HG03196 (cell line): Measurements from ENCODE around the gene CCDC195.
"Not testable (repeated sequence)": the region's sequence is repeated elsewhere in the genome, so short reads cannot be mapped to it uniquely, and the experiment has no call there.

Experiments
- ATAC-seq: cut with Tn5 transposase; IDR thresholded peaks from one replicate; pipeline ENCODE4 v1.9.1; 2021; ENCODE audit not compliant: unreplicated experiment

CCDC195 gene

DNA sequence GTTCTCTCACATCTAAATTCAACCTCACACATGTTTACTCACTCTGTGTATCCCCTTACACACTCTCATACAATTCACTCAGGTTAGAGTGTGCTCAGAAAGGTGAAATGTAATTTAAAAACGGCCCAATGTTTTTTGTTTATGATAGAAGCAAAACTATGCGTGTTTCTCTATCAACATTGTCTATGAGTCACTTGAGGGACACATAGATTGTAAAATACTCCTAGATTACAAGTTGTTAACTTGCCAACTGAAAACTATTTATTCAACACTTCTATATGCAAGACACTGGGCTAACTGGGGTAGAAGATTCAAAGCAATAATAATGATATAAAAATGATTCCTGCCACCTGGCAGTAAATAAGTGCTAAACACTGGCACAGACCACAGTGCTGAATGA is 24.6 kb downstream of the CCDC195 start:
- no peak for ATAC-seq

DNA sequence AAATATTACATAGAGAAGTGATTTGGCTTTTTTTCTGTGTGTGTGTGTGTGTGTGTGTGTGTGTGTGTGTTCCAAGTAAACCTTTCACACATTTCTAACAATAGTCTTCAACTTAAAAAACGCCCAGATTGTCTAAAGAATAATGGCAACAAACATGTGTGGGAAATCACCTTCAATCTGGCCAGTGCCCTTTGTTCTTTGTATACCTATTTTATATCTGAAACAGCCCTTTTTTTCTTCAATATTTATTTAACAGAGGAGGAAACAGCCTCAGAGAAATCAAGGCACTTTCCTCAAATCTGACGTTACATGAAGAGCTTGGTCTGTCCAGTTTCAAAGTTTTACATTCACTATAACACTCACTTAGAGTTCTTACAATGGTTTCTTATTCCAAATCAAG is 25.3 kb downstream of the CCDC195 start:
- no peak for ATAC-seq

DNA sequence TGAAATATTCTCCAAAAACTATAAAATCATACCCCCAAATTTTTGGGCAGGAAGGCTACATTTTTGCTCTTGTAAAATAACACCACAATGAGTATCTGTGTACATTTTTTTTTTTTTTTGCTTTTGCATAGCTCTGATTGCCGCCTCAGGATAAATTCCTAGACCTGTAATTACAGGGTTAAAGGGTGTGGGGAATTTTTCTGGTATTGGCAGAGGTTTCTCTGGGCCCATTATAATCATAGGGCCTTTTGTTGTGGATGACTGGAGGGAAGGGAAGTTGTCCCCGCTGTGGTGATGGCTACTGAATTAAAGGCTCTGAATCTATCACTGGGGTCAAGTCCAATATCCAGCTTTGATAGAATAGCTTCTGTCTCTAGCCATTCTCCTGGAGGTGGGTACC is 26.6 kb downstream of the CCDC195 start:
- no peak for ATAC-seq

DNA sequence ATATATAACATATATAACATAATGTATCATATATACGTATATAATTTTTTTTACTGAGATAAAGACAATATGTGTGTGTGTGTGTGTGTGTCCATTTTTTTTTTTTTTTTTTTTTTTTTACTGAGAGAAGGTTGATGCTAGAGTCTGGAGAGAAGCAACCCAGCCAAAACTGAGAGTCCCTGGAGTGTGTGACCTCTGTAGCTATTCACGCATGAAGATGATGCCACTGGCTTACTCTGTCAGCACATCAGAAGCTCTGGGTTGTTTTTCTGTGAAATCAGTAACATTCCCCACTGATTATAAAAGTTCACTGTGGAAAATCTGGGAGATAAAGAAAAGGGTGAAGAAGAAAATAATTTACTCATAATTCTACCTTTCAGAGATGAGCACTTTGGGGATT is 27.2 kb downstream of the CCDC195 start:
- no peak for ATAC-seq

DNA sequence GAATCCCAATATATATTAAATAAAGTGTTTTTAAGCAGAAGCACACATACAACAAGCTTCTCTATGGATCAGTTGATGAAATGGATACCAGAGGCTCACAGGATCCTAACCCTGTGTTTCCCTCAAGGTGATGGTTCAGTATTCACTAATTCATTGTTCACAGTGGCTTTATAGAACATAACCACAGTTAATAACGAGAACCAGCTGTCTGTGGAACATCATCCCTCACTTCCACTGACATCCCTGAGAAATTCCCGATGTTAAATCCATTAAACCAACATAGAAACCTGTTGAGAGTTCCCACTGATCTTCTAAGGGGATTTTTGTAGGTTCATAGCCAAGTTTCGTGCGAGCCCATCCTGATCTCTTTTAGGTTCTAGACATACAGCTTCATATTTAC is 29.0 kb downstream of the CCDC195 start:
- no peak for ATAC-seq

DNA sequence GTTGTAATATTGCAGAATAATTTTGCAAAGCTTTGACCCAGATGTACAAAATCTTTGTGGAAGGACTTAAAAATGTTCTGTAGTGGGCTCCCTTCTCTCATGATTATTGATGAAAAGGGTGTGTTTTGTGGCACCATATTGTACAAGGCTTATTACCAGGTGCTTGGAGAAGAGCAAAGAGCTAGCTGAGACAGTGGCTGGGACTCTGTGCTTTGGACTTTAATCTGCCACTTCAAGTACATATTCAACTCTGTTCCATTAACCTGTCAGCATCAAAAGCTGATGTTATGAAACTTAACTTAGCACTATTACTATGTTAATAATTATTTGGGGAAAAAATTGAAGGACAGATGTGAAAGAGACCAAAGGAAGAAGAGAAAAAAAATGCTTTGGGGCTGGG is 31.0 kb downstream of the CCDC195 start:
- no peak for ATAC-seq

DNA sequence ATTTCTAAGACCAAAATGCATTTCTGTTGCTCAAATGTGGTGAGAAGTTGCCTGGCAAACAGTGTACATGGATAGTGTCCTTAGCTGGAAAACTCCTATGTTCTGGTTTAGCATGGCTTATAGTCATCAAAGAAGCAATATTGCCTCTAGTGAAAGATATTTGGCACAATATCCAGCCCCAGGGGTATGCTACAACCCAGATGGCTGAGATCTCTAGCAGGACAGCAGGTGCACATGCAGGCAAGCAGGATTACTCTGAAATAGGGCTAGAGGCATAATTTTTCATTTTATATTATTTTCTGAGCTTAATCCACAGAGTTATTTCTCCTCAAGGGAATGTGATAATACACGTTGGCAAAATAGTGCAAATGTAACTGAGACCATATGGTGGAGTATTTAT is 34.0 kb downstream of the CCDC195 start:
- no peak for ATAC-seq

DNA sequence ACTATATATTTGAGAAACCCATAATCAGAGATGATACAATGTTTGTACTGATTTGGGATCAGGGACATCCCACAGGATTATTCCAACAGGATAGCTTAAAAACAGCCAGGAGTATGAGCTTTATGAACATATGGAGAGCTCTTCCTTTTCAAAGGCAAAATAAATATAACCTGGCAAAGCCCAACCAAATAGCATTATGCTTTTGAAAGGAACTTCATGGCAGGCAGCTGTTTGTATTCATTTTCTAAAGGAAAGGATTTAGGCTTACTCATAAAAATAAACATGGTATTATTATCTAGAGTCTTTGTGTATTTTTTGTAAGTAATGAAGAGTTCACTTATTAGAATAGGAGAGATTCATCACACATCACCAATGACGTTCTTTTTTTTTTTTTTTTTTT is 44.4 kb downstream of the CCDC195 start:
- ATAC-seq = no peak

DNA sequence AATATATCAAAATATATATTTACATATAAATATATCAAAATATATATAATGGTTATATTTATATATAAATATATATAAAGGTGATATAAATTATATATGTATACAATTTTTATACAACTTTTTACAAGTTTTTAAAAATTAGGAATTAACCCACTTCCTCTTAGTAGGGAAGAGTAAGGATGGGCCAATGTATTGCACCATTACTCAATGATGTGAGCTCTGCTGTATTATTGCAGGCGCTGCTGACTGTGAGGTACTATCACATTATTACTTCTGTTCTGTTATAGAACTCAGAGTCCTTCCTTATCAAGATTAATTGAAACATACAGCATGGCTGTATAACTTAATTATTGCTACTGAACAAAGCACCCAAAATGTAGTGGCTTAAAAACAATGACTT is 46.0 kb downstream of the CCDC195 start:
- ATAC-seq = no peak

DNA sequence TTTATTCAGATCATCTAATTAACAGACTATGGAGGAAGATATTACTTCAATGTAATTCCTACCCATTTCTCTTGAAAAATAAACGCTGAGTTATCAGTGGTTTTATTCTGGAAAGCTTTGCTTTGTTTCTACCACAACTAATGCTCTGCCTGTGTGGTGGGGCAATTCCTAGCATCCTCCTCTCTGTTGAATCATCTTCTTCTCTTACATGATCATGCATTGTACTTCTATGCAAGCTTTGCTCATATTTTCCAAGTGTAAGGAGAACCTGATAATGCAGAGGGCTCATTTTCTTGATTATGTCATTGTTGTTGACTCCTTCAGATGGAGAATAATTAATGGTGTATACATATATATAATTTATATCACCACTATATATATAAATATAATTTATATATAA is 46.7 kb downstream of the CCDC195 start:
- no peak for ATAC-seq

DNA sequence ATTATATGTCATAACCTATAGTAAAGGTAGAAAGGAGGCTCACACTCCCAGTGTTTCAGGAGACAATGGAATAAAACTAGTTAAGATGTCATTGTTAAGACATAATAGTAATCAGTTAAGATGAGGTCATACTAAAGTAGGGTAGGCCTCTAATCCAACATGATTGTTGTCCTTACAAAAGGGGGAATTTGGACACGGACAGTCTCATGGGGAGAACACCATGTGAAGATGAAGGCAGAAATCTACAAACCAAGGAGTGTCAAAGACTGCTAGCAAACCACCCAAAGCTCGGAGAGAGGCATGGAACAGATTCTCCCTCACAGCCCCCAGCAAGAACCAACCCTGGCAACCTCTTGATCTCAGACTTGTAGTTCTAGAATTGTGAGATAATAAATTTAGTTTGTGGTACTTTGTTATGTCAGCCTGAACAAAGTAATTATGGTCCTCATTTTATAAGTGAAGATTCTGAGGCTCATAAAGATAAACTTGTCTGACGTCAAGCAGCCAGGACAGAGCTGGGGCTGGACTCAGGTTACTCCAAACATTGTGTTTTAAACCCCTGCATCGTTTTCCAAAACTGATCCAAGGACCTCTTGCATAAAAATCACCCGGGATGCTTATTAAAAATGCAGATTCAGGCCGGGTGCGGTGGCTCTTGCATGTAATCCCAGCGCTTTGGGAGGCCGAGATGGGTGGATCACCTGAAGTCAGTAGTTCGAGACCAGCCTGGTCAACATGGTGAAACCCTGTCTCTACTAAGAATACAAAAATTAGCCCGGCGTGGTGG is 47.8 kb downstream of the CCDC195 start:
- no peak for ATAC-seq

DNA sequence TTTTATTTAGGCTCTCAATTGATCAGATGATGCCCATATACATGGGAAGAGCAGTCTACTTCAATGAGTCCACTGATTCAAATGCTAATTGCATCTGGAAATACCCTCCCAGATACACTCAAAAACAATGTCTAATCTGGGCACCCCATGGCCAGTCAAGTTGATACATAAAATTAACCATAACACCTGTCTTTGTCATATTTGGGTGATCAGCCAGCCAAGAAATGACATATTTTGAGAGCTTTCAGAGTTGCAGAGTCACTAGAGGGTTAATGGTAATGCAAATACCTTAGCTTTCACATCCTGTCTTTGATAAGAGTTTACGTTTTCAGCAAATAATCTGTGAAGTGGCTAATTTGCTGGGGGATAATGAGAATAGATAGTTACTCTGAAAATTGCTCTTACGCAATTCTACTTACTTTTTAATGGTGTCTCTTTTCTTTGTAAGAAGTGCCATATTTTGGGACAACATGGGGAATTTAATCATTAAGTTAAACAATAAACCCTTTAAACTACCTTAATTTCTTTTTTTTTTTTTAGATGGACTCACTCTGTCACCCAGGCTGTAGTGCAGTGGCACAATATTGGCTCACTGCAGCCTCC is 49.1 kb downstream of the CCDC195 start:
- peak; percentile 99 for ATAC-seq

DNA sequence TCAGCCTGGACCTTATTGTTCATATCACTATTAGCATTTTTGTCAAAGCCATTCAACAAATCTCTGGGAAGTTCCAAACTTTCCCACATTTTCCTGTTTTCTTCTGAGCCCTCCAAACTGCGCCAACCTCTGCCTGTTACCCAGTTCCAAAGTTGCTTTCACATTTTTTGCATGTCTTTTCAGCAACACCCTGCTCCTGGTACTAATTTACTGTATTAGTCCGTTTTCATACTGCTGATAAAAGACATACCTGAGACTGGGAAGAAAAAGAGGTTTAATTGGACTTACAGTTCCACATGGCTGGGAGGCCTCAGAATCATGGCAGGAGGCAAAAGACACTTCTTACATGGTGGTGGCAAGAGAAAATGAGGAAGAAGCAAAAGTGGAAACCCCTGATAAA is 52.8 kb downstream of the CCDC195 start:
- ATAC-seq = not testable (repeated sequence)

DNA sequence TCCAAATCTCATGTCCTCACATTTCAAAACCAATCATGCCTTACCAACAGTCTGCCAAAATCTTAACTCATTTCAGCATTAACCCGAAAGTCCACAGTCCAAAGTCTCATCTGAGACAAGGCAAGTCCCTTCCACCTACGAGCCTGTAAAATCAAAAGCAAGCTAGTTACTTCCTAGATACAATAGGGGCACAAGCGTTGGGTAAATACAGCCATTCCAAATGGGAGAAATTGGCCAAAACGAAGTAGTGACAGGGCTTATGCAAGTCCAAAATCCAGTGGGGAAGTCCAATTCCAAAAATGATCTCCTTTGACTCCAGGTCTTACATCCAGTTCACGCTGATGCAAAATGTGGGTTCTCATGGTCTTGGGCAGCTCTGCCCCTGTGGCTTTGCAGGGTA is 54.5 kb downstream of the CCDC195 start:
- not testable (repeated sequence) for ATAC-seq

DNA sequence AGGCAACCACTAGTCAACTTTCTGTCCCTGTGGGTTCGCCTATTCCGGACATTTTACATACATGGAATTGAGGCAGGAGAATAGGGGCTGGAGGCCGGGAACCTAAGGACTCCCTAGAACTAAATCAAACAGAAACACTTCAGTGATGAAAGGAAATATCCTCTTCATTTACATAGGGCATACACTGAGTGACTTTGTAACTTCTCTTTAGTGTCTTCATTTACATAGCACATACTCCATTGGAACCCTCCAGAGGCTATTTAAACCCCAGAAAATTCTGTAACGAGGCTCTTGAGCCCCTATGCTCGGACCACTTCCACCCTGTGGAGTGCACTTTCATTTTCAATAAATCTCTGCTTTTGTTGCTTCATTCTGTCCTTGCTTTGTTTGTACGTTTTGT is 56.5 kb downstream of the CCDC195 start:
- ATAC-seq = no peak

DNA sequence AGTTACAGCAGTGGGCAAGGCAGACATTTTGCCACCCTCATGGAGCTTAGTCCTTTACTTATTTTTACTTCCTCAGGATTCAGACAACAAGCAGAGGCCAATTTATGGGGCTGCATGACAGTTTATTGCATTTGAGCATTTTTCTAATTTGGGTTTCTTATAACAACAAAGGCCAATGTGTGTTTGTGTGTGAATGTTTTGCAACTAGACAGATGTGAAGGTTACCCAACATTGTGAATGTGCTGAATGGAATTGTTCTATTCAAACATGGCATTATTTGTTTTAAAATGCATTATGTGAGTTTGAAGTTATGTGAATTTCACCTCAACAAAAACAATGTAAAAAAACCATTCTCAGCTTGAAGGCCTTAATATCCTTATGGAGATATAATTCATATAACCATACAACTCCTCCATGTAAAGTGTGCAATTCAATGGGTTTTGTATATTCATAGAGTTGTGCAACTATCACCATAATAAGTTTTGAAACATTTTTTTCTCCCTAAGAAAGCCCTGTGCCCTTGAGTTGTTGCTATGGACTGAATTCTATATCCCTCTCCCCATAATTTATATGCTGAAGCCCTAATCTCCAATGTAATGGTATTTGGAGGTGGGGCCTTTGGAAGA is 57.3 kb downstream of the CCDC195 start:
- ATAC-seq = no peak

DNA sequence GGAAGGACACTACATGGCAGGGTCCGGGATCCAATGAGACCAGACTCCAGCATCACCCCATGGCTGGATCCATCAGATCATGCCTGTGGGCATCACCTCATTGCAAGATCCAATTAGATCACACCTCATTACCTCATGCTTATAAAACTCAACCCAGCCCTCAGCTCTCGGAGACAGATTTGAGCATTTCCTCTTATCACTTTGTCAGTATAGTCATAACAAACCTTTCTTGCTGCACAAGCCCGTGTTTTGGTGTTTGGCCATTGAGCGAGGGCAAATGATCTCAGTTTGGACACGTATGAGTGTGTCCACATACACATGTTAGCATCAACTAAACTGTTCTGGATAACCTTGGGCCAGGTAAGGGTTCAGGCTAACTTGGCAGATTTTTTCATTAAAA is 58.8 kb downstream of the CCDC195 start:
- no peak for ATAC-seq

DNA sequence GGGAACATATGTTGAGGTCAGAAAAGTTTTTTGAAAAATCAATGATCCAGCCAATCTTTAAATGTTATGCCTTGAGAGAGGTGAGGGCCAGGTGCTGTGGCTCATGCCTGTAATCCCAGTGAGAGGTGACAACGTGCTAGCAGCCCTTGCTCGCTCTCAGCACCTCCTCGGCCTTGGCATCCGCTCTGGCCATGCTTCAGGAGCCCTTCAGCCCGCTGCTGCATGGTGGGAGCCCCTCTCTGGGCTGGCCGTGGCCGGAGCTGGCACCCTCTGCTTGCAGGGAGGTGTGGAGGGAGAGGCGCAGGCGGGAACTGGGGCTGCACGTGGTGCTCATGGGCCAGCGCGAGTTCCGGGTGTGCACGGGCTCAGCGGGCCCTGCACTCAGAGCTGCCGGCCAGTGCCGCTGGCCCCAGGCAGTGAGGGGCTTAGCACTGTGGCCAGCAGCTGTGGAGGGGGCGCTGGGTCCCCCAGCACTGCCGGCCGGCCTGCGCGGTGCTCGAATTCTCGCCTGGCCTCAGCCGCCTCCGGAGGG is 61.1 kb downstream of the CCDC195 start:
- no peak for ATAC-seq
